Panc1 (cell line): Measurements from ENCODE around the gene TBC1D22A. TPM values are rescaled to one million over a fixed set of nuclear protein-coding genes. Genes with fewer than 3 reads are reported as not detected.

Experiments used
- ATAC-seq: fragments of 200-7000 bp; cut with Tn5 transposase; 2 replicates; pipeline ENCODE4 v1.9.1; 2020; ENCODE audit warnings: mild to moderate bottlenecking, moderate library complexity
- BruUV-seq: library from RNA; stranded (reverse); fragments of 400-500 nt; replicated peaks from 2 replicates; lab custom pipeline; 2021; lab: Mats Ljungman, UMichigan
- CTCF ChIA-PET: fragments of 300-600 bp; sonication (Branson Sonifier 250); formaldehyde crosslinking; loops from one replicate; lab custom pipeline; 2022; ENCODE audit warnings: antibody characterized with exemption; lab: Charles Lee
- POLR2A ChIA-PET: fragments of 300-600 bp; sonication (Branson Sonifier 250); formaldehyde crosslinking; loops from one replicate; lab custom pipeline; 2022; ENCODE audit warnings: antibody characterized with exemption; lab: Charles Lee
- DNase-seq: peaks from one replicate; pipeline ENCODE4 v3.0.0-alpha.2; 2010; ENCODE audit warnings: low read depth, low spot score
- H3K27ac ChIP-seq: 2 replicates; pipeline ENCODE4 v1.5.1; 2011; ENCODE audit warnings: mild to moderate bottlenecking, low read length, inconsistent platforms
- H3K27me3 ChIP-seq: fragments of 200-500 bp; sonication (Bioruptor generic); 2 replicates; pipeline ENCODE4 v1.6.0; 2014; ENCODE audit warnings: low read length, inconsistent platforms; ENCODE audit not compliant: control insufficient read depth, insufficient read depth
- H3K36me3 ChIP-seq: fragments of 200-500 bp; sonication (Bioruptor generic); 2 replicates; pipeline ENCODE4 v1.5.1; 2014; ENCODE audit warnings: inconsistent platforms, mild to moderate bottlenecking, low read length, moderate library complexity; ENCODE audit not compliant: control insufficient read depth, insufficient read depth
- H3K4me1 ChIP-seq: 2 replicates; pipeline ENCODE4 v1.5.1; 2011; ENCODE audit warnings: inconsistent platforms, mild to moderate bottlenecking, low read length, moderate library complexity; ENCODE audit not compliant: control insufficient read depth, insufficient read depth
- H3K4me3 ChIP-seq, 2 experiments: 2 replicates each; pipeline ENCODE4 v1.5.1; 2011 to 2012; ENCODE audit warnings: low read depth in 2 of 2, low read length in 2 of 2, mild to moderate bottlenecking in 2 of 2, inconsistent platforms in 1 of 2, moderate library complexity in 1 of 2
- H3K9me3 ChIP-seq: fragments of 200-500 bp; sonication (Bioruptor generic); 2 replicates; pipeline ENCODE4 v1.5.1; 2014; ENCODE audit warnings: low read depth, mild to moderate bottlenecking, inconsistent platforms, low read length, moderate library complexity; ENCODE audit not compliant: control insufficient read depth, insufficient read depth
- CTCF ChIP-seq: fragments of 450-650 bp; IDR thresholded peaks from 2 replicates; pipeline ENCODE4 v1.5.1; 2017; ENCODE audit warnings: mild to moderate bottlenecking
- POLR2AphosphoS5 ChIP-seq: IDR thresholded peaks from 2 replicates; pipeline ENCODE4 v1.6.1; 2012; ENCODE audit warnings: mild to moderate bottlenecking, low read depth, low read length, moderate library complexity
- SIN3A ChIP-seq: IDR thresholded peaks from 2 replicates; pipeline ENCODE4 v1.6.1; 2012; ENCODE audit warnings: low read depth, mild to moderate bottlenecking, low read length, moderate library complexity, borderline replicate concordance; ENCODE audit not compliant: insufficient read depth
- TCF7L2 ChIP-seq: IDR thresholded peaks from 2 replicates; pipeline ENCODE4 v1.6.1; 2011; ENCODE audit warnings: mild to moderate bottlenecking, low read depth, low read length, inconsistent platforms
- in situ Hi-C: cut with HindIII; loops from 2 replicates; pipeline ENCODE4 v1.10.0; 2016; ENCODE audit warnings: low sequenced_read_pairs, low pct_unique_long_range_greater_than_20kb
- intact Hi-C: fragments of 100-400 bp; cut with micrococcal nuclease; formaldehyde crosslinking; loops from one replicate; pipeline ENCODE4 v1.10.0; 2022; ENCODE audit not compliant: unreplicated experiment
- total RNA-seq: library from RNA; stranded (reverse); gene quantifications from one replicate; pipeline ENCODE4 v1.2.1, GENCODE V29; 2021; ENCODE audit not compliant: unreplicated experiment
- TF ChIP-seq, protein P1 (sequence below), 2 experiments: IDR thresholded peaks; 2 replicates each; pipeline ENCODE4 v1.6.1; 2011 to 2012; ENCODE audit warnings: low read depth in 2 of 2, control low read depth in 1 of 2, low read length in 1 of 2, mild to moderate bottlenecking in 1 of 2, moderate library complexity in 1 of 2; ENCODE audit not compliant: insufficient read depth in 1 of 2

Gene TBC1D22A
- total RNA-seq, 1 experiment from 2014 or later = 28.7 TPM

DNA sequence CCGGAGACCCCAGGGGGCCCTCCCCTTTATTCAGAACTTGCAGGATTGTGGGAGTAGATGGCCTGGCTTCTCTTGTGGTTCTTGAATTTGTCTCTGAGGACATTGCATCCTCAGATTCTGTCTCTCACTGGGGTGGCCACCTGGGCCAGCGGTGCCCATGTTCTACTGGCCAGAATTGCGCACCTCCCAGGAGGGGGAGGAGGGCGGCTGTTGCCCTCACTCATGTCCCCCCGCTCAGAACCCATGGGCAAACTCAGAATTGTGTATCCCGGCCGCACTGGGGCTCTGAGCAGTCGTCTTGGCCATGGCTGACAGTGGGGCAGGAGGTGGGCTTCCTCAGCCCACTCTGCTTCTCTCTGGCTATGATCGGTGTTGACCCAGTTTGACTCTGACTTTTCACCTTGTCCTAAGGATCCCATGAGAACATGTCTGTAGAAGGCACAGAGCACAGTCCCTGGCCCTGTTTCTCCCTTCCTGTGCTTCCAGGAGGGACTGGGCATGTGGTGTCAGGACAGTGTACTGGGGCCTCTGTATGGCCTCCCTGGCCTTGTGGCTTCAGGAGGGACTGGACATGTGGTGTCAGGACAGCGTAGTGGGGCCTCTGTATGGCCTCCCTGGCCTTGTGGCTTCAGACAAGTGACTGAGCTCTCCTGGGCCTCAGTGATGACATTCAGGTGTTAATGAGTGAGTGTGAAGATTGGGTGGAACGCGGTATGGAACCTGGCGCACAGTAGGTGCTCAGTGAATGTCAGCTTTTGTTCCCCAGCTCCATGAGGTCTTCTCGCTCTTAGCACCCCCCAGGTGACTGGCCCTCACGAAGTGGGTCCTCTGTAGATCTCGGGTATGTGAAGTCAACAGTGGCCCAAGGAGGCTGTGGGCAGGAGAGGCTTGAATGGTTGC, 99.3 kb downstream of the TBC1D22A start:
- TF ChIP-seq, protein P1, sequence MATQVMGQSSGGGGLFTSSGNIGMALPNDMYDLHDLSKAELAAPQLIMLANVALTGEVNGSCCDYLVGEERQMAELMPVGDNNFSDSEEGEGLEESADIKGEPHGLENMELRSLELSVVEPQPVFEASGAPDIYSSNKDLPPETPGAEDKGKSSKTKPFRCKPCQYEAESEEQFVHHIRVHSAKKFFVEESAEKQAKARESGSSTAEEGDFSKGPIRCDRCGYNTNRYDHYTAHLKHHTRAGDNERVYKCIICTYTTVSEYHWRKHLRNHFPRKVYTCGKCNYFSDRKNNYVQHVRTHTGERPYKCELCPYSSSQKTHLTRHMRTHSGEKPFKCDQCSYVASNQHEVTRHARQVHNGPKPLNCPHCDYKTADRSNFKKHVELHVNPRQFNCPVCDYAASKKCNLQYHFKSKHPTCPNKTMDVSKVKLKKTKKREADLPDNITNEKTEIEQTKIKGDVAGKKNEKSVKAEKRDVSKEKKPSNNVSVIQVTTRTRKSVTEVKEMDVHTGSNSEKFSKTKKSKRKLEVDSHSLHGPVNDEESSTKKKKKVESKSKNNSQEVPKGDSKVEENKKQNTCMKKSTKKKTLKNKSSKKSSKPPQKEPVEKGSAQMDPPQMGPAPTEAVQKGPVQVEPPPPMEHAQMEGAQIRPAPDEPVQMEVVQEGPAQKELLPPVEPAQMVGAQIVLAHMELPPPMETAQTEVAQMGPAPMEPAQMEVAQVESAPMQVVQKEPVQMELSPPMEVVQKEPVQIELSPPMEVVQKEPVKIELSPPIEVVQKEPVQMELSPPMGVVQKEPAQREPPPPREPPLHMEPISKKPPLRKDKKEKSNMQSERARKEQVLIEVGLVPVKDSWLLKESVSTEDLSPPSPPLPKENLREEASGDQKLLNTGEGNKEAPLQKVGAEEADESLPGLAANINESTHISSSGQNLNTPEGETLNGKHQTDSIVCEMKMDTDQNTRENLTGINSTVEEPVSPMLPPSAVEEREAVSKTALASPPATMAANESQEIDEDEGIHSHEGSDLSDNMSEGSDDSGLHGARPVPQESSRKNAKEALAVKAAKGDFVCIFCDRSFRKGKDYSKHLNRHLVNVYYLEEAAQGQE (IDR thresholded peaks at IDR 0.05; ENCODE audit: insufficient read depth in 1 of 2, low read depth in 2 of 2, low read length in 1 of 2) = no peak
- no peak for TF ChIP-seq SIN3A
- TF ChIP-seq CTCF = no peak
- TF ChIP-seq POLR2AphosphoS5 = no peak
- no peak for TF ChIP-seq TCF7L2
- DNase-seq (no peak), ATAC-seq (no peak)
- H3K4me1 ChIP-seq = no peaks in the 10 kb centered on the region
- ChIA-PET POLR2A (no interaction called here), CTCF (no interaction called here)
- BruUV-seq = no TSS peak
- no peaks in the 10 kb centered on the region for H3K36me3 ChIP-seq
- no peaks in the 10 kb centered on the region for H3K9me3 ChIP-seq
- intact Hi-C loops (no loop called here), in situ Hi-C loops (no loop called here)
- H3K27ac ChIP-seq = no peak overlapping the region
- H3K27me3 ChIP-seq = no peaks in the 10 kb centered on the region
- no peak overlapping the region for H3K4me3 ChIP-seq

DNA sequence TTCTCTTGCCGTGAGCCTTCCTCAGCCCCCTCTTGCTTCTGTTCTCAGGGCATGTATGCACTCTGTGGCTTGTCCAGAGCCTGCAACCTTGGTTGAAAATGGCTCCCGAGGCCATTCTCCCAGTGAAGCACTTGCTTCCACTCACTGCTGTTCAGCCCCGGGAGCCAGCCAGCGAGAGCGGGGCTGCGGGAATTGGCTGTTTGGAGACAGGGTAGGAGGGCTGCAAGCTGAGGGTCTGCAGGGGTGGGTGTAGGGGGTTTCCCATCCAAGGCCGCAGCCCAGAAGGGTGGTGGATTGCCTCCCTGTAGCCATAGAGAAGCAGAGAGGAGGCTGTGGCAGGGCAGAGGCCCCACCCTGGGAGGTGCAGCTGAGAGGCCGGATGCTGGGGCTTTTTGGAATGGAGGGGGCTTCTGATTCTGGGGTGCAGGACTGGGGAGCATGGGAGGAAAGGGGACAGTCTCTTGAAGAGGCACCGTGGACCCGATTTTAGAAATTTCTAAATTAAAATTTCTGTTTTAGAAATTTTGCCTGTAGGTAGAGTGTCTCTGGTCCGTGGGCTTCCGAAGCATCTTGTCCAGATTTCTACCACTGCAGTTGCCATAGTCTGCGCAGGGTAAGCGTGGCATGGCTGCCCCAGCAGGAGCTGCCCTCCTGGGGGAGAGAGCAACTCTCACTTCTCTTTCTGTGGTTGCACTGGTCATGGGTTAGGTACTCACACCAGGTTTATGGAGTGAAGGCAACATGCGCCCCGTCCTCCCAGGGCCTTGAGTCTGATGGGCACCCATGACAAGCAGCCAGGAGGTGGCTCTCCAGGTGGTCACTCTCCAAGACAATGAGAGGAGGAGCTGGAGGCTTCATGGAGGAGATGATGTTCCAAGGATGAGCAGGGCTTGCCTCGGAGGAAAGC, 100.2 kb downstream of the TBC1D22A start:
- Histone ChIP-seq H3K36me3 (no peaks in the 10 kb centered on the region), H3K4me3 (no peak overlapping the region), H3K4me1 (no peaks in the 10 kb centered on the region), H3K27ac (no peak overlapping the region), H3K27me3 (no peaks in the 10 kb centered on the region), H3K9me3 (no peaks in the 10 kb centered on the region)
- CTCF ChIA-PET = no interaction called here
- in situ Hi-C loops (no loop called here), intact Hi-C loops (no loop called here)
- no peak for TF ChIP-seq CTCF
- TF ChIP-seq SIN3A = no peak
- no peak for TF ChIP-seq POLR2AphosphoS5
- TF ChIP-seq TCF7L2 = no peak
- TF ChIP-seq, protein P1 (IDR thresholded peaks at IDR 0.05; ENCODE audit: insufficient read depth in 1 of 2, low read depth in 2 of 2, low read length in 1 of 2) = no peak
- ATAC-seq (no peak), DNase-seq (no peak)
- BruUV-seq = no TSS peak
- POLR2A ChIA-PET = no interaction called here
